ENCODE data around the gene CHRNA4.

DNA sequence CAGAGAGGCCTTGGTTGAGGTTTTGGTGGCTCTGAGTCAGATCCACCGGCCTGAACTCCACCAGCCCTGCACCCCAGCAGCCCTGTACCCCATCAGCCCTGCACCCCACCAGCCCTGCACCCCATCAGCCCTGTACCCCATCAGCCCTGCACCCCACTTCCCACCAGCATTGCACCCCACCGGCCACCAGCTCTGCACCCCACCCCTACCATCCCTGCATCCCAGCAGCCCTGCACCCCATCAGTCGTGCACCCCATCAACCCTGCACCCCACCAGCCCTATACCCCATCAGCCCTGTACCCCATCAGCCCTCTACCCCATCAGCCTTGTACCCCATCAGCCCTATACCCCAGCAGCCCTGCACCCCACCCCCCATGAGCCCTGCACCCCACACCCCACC, 14.3 kb upstream of the CHRNA4 start:
- TF ChIP-seq, protein P1, sequence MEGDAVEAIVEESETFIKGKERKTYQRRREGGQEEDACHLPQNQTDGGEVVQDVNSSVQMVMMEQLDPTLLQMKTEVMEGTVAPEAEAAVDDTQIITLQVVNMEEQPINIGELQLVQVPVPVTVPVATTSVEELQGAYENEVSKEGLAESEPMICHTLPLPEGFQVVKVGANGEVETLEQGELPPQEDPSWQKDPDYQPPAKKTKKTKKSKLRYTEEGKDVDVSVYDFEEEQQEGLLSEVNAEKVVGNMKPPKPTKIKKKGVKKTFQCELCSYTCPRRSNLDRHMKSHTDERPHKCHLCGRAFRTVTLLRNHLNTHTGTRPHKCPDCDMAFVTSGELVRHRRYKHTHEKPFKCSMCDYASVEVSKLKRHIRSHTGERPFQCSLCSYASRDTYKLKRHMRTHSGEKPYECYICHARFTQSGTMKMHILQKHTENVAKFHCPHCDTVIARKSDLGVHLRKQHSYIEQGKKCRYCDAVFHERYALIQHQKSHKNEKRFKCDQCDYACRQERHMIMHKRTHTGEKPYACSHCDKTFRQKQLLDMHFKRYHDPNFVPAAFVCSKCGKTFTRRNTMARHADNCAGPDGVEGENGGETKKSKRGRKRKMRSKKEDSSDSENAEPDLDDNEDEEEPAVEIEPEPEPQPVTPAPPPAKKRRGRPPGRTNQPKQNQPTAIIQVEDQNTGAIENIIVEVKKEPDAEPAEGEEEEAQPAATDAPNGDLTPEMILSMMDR (IDR thresholded peaks at IDR 0.05; ENCODE audit: borderline replicate concordance, extremely low read depth, low read length, poor library complexity, severe bottlenecking) = no peak
- no peak for TF ChIP-seq EZH2 (IDR thresholded peaks at IDR 0.05; ENCODE audit: borderline replicate concordance, low read depth, low read length, severe bottlenecking)
